PFSK-1 (cell line): ENCODE measurements around the gene SLC29A1.

Experiments
- POLR2AphosphoS5 ChIP-seq: IDR thresholded peaks from 2 replicates; pipeline ENCODE4 v1.6.1; 2012; ENCODE audit warnings: low read depth, mild to moderate bottlenecking, control low read depth, low read length, moderate library complexity
- SIN3A ChIP-seq: IDR thresholded peaks from 2 replicates; pipeline ENCODE4 v1.6.1; 2012; ENCODE audit warnings: mild to moderate bottlenecking, low read length, moderate library complexity, borderline replicate concordance; ENCODE audit not compliant: insufficient read depth
- TAF1 ChIP-seq: IDR thresholded peaks from 2 replicates; pipeline ENCODE4 v1.6.1; 2012; ENCODE audit warnings: low read length, control low read depth, borderline replicate concordance; ENCODE audit not compliant: insufficient read depth

DNA sequence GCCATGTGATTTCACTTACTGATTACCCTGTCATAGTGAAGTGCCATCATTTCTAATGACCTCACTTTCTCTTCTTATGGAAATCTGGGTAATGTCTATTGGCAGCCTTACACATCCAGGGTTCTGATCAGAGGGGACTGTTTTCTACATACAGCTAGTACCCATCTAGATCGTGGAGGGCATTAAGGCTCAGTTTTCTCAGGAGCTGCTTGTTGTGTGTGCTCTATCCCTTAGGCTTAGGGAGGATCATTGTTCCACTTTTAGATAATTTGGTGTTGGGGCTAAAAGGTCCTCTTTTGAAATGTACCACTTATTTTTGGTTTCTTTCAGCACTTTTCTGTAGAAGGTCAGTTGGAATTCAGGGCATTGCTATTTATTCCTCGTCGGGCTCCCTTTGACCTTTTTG lies 27.3 kb downstream of the SLC29A1 start:
- TF ChIP-seq TAF1, result no peak
- TF ChIP-seq SIN3A, result no peak
- peak; percentile 17 for TF ChIP-seq POLR2AphosphoS5
